Stimulated activated effector memory CD8-positive, alpha-beta T cell treated with anti-CD3 and anti-CD28 coated beads, Interleukin-12 subunit alpha, Interleukin-12 subunit beta, amount 100 ng/mL, for 72 hours (primary cell): Measurements from ENCODE around the gene ATP7B.
A peak's percentile ranks its signal among the peaks of the same experiment; 100 is the strongest.

Source experiments
- ATAC-seq: fragments of 150-1000 bp; cut with Tn5 transposase; 2 replicates; pipeline ENCODE4 v1.10.0; 2021
- DNase-seq, 2 donors: peaks; one replicate each; pipeline ENCODE4 v3.0.0; 2021 to 2022; ENCODE audit warnings: low spot score in 2 of 2
- H3K27ac Mint-ChIP-seq: one replicate; pipeline ENCODE4 v1.8.0; 2022; ENCODE audit warnings: mild to moderate bottlenecking, mixed read lengths
- H3K36me3 Mint-ChIP-seq: one replicate; pipeline ENCODE4 v1.8.0; 2022; ENCODE audit warnings: mild to moderate bottlenecking, mixed read lengths
- H3K4me1 Mint-ChIP-seq: one replicate; pipeline ENCODE4 v1.8.0; 2022; ENCODE audit warnings: mixed read lengths
- H3K4me3 Mint-ChIP-seq: one replicate; pipeline ENCODE4 v1.8.0; 2022; ENCODE audit warnings: mild to moderate bottlenecking, mixed read lengths
- H3K9me3 Mint-ChIP-seq: one replicate; pipeline ENCODE4 v1.8.0; 2022; ENCODE audit warnings: mixed read lengths

The ATP7B gene

DNA sequence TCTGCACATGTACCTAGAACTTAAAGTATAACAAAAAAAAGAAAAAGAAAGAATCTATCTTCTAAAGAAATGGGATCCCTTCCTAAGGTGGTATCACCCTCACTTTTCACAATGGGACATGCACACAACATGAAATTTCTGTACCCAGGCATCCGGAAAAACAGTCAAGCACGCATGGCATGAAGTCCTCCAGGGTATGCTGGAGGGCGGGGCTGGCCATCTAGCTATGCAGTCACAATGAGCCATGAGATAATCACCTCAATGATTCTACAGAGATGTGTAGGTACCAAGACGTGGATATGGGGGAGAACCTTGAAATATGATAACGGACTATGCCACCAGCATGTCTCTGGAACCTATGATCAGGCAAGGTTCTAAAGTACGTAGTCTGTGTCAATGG lies 79.6 kb downstream of the ATP7B start:
- Mint-ChIP-seq H3K36me3 (no peaks in the 10 kb centered on the region), H3K4me1 (peaks cover 8% of the 10 kb centered on the region), H3K9me3 (no peaks in the 10 kb centered on the region), H3K4me3 (no peak overlapping the region), H3K27ac (no peak overlapping the region)
- ATAC-seq (no peak), DNase-seq (no peak)

DNA sequence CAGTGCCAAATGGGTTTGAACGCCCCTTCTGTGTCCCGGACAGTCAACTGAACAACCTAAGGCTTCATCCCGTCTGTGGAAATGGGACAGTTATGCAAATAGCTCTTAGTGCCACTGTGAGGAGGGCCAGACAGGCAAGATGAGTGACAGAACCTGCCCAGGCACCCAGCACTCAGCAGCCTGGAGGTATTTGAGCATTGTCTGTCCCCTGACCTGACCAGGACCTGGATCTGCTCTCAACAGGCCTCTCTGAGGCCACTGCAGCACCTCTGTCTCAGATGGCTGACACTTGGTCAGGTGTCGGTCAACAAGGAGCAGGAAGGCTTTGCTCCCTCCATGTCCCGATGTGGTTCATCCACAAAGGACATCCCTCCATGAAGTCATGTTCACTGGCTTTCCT lies 81.6 kb downstream of the ATP7B start:
- Mint-ChIP-seq H3K36me3 (no peaks in the 10 kb centered on the region), H3K4me1 (peaks cover 10% of the 10 kb centered on the region), H3K9me3 (no peaks in the 10 kb centered on the region), H3K4me3 (no peak overlapping the region), H3K27ac (no peak overlapping the region)
- DNase-seq (no peak), ATAC-seq (no peak)

DNA sequence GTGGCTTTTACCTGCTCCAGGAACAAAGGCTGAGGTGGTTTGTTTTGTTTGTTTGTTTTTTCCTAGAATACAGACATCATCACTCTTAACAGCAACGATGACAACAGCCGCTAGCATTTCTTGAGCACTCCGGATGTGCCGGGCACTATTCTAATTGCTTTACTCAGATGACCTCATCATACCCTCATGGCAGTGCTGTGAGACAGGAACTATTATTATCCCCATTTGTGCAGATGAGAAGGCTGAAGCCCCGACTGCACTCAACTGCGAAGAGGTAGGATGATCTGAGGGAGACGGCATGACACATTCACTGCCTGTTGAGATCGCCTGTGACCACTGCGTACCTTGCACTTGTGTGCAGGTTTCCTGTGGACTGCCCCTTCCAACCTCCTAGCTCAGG lies 83.0 kb downstream of the ATP7B start:
- H3K27ac Mint-ChIP-seq: no peak overlapping the region
- peaks cover 10% of the 10 kb centered on the region for H3K4me1 Mint-ChIP-seq
- no peaks in the 10 kb centered on the region for H3K9me3 Mint-ChIP-seq
- DNase-seq (no peak), ATAC-seq (no peak)
- H3K36me3 Mint-ChIP-seq: no peaks in the 10 kb centered on the region
- no peak overlapping the region for H3K4me3 Mint-ChIP-seq

DNA sequence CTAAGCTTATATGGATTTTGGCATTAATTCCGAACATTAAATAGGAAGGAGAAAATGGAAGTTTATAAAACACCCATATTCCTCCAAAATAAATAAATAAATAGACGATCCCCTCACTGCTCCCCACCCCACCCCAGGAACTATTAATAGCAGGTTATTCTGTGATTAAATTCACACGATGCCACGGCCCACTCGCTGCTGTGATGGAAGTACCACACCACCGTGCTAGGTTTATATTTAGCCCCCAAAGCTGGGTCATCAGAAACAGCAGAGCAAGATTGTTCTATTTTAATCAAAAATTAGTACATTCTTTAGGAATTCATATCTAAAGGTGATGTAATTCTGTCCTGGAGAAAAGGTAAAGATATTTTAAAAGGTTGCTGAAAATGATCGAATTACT lies 84.1 kb downstream of the ATP7B start:
- DNase-seq (no peak), ATAC-seq (no peak)
- no peak overlapping the region for H3K4me3 Mint-ChIP-seq
- no peaks in the 10 kb centered on the region for H3K36me3 Mint-ChIP-seq
- no peaks in the 10 kb centered on the region for H3K9me3 Mint-ChIP-seq
- H3K4me1 Mint-ChIP-seq: peaks cover 10% of the 10 kb centered on the region
- H3K27ac Mint-ChIP-seq: no peak overlapping the region

DNA sequence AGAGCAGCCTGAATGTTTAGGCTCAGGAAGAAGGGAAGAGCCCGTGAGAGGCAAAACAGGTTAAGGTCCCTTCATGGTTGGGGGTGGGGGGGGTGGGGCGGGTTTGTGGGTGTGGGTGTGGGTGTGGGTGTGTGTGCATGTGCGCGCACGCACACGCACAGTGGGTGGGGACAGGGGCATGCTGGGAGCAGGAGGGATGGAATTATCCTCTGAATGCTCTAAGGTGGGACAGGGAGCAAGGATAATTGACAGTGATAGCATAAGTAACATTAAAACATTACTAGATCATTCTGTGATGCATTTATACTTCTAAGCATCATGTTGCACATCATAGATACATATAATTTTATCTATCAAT lies 84.7 kb downstream of the ATP7B start:
- ATAC-seq (no peak), DNase-seq (no peak)
- H3K9me3 Mint-ChIP-seq: no peaks in the 10 kb centered on the region
- H3K4me1 Mint-ChIP-seq: peaks cover 10% of the 10 kb centered on the region
- no peak overlapping the region for H3K27ac Mint-ChIP-seq
- H3K36me3 Mint-ChIP-seq: no peaks in the 10 kb centered on the region
- no peak overlapping the region for H3K4me3 Mint-ChIP-seq

DNA sequence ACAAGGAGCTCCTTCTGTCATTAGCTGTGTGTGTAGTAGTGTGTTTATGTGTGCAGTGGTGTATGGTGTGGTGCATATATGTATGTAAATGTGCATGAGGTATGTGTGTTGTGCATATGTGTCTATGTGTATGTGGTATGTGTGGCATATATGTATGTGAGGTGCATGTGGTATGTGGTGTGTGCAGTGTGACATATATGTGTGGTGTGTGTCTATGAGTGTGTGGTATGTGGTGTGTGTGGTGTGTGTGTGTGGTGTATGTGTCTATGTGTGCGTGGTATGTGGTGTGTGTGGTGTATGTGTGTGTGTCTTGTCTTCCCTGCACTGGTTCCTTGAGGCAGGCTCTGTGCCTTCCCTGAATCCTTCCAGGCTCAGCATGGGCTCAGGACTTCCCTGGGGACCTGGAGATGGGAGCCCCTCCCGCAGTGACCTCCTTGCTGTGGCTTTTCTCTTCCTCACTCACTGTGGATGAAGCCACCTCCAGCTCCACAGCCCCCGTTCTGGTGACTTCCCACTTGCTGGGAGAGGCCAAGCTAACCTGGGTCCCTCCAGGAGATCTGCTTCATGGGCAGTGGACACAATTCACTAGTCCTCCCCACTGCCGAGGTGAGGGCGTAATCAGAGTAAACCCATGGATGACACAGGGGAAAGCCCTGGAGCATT lies 85.3 kb downstream of the ATP7B start:
- Mint-ChIP-seq H3K27ac (peak overlapping the region; percentile 84), H3K9me3 (no peaks in the 10 kb centered on the region), H3K4me1 (peaks cover 10% of the 10 kb centered on the region), H3K36me3 (no peaks in the 10 kb centered on the region), H3K4me3 (no peak overlapping the region)
- ATAC-seq: peak; percentile 50
- DNase-seq: no peak

DNA sequence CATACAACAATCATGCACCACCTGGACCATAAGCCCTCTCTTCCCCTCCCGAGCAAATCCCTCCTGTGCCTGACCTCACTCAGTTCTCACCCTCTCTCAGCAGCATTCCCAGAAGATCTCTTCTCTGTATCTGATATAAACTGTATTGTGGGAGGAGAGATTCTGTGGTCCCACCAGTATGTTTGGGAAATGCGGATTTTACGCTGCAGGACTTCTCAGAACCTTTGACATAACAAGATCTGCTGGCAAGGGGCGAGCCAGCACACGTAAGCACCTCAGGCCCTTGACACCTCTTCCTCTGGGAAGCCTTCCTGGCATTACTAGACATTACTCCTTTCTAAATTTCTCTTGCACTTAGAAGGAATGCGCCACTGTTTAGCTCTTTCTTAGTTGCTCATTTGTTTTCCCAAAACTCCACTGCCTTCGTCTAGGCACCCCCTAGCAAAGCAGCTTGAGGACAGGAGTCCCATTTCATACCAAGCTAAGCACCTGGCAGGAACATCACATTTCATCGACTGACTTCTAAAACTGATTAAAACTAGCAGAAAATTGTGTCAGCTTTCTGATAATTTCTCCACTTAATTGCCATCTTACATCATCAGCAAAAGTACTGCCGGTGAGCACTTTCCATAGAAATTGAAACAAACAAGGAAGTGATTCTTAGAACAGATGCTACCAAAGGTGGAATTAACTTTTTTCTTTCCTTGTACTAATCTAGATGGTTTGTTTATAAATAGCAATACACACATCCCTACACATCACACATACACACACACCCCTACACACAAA lies 86.3 kb downstream of the ATP7B start:
- DNase-seq (no peak), ATAC-seq (no peak)
- peaks cover 10% of the 10 kb centered on the region for H3K4me1 Mint-ChIP-seq
- H3K27ac Mint-ChIP-seq: peak overlapping the region; percentile 84
- no peak overlapping the region for H3K4me3 Mint-ChIP-seq
- no peaks in the 10 kb centered on the region for H3K9me3 Mint-ChIP-seq
- no peaks in the 10 kb centered on the region for H3K36me3 Mint-ChIP-seq

DNA sequence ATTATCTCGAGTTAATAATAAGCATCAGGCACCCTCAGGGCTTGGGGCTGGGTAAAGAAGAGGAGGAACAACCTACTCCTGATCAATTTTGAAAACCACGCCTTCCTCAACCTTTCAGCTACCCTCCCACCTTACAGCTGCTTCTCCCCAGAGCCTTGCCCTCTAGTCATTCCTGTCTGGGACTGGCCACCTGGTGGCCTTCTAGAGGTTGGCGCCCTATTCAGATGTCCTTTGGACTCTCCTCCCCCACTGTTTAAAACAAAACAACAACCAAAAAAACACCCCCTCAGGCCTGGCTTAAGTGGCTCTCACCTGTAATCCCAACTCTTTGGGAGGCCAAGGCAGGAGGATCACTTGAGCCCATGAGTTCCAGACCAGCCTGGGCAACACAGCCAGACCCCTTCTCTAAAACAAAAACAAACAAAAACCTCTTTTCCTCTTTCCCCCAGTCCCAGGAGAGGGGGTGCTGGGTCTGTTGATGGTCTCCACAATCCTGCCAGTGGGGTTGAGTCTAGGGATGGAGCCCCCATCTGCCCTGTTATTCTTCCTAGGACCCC lies 87.2 kb downstream of the ATP7B start:
- H3K36me3 Mint-ChIP-seq: no peaks in the 10 kb centered on the region
- H3K4me3 Mint-ChIP-seq: no peak overlapping the region
- H3K27ac Mint-ChIP-seq: peak overlapping the region; percentile 84
- no peaks in the 10 kb centered on the region for H3K9me3 Mint-ChIP-seq
- no peak for DNase-seq
- peaks cover 10% of the 10 kb centered on the region for H3K4me1 Mint-ChIP-seq
- peak; percentile 61 for ATAC-seq

DNA sequence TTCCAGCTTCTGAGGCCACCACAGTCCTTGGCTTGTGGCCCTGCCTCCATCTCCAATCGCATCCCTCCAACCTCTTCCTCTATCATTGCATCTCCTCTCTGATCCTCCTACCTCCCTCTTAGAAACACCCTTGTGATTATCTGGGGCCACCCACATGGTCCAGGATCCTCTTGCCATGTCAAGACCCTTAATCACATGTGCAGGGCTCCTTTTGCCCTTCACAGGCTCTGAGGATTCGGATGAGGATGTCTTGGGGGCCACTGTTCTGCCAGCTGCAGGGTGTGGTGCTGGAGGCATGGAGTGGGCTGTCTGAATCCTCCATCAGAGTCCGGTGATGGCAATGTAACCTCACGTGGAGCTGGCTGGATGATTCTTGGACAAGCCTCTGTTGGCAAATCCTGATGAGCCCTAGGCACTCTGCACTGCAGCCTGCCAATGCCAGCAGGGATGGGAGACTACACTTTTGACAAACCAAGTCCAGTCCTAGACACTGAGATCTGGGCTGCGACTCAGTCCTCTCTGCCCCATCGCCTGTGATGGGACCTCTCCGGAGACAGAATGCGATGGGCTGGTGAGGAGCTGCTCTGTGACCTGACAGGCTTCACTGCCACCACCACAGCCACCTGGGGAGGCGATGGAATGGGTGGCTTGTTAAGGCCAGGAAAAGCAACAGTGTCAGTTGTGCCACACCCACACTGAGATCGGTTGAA lies 88.3 kb downstream of the ATP7B start:
- no peak for ATAC-seq
- no peaks in the 10 kb centered on the region for H3K9me3 Mint-ChIP-seq
- H3K4me1 Mint-ChIP-seq: peaks cover 10% of the 10 kb centered on the region
- no peak for DNase-seq
- H3K27ac Mint-ChIP-seq: no peak overlapping the region
- H3K36me3 Mint-ChIP-seq: no peaks in the 10 kb centered on the region
- no peak overlapping the region for H3K4me3 Mint-ChIP-seq

DNA sequence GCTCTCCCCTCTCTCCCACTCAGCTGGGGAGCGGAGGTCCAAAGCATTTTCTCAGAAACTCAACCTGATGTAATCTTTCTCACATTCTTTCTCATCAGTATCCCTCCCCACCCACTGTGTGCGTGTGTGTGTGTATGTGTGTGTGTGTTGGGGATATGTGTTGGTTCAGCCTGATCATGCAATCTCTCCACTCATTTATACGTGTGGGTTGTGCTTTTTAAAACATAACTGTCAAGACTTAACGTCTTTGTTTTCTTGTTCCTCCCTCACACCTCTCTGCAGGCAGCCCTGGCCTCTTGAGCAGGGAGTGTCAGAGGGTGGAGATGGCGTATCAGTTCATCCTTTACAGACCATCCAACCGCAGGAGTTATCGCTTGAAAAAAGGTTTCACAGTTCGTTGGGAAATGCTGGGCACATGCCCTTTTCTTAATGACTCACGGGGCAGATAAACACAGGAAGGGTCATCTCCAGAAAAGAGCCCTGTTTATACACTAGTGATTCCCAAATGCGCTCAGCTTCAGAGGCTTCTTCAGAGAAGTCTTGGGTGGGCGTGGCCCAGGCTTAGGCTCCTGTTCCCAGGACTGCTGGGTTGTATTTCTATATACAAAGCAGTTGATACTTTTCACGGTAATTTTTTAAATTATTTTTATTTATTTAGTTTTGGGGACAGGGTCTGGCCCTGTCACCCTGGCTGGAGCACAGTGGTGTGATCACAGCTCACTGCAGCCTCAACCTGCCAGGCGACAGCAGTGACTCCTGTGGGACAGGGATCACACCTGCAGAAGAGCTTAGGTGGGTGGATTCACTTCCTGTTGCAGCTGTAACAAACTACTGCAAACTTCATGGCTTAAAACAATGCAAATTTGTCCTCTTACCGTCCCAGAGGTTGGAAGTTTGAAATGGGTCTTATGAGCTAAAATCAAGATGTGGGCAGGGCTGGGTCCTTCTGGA lies 89.2 kb downstream of the ATP7B start:
- no peaks in the 10 kb centered on the region for H3K36me3 Mint-ChIP-seq
- H3K4me1 Mint-ChIP-seq: peaks cover 10% of the 10 kb centered on the region
- no peak overlapping the region for H3K27ac Mint-ChIP-seq
- DNase-seq (no peak), ATAC-seq (no peak)
- H3K4me3 Mint-ChIP-seq: no peak overlapping the region
- H3K9me3 Mint-ChIP-seq: no peaks in the 10 kb centered on the region

DNA sequence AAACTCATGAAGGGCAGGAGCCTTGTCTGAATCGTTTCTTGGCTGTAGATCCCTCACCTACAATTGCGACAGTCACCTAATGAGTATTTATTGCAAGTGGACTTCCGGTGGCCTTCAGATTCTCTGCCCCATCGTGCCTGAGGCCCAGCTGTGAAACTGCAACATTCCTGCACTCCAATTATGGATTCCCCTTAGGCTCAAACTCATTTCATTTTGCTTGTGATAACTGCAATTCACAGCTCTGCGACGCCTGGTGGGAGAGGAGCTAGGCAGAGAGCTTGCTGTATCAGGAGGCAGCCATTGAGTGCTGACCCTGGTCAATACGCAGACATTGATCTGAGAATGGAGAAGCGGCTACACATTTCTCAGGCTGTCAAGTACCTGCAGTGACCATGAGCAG lies 90.5 kb downstream of the ATP7B start:
- Mint-ChIP-seq H3K9me3 (no peaks in the 10 kb centered on the region), H3K36me3 (no peaks in the 10 kb centered on the region), H3K4me3 (no peak overlapping the region), H3K27ac (no peak overlapping the region), H3K4me1 (peaks cover 3% of the 10 kb centered on the region)
- DNase-seq: no peak
- ATAC-seq: no peak

DNA sequence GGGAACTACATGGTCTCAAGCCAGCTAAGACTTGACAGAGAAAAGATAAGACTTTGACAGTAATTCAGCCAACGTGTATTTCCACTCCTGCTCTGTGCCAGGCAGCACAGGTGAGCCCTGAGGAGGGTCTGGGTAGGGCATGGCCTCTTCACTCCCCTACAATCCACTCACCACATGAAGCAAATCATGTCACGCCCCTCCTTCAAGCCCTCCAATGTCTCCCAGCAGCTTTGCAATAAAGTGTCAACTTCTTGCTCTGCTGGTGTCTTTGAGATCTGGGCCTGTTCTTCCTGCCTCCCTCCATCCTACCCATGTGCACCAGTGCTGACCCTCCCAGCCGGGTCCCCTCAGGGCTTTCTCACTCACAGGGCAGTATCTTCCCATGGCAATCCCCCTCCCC lies 91.0 kb downstream of the ATP7B start:
- Mint-ChIP-seq H3K36me3 (no peaks in the 10 kb centered on the region), H3K9me3 (no peaks in the 10 kb centered on the region), H3K4me3 (no peak overlapping the region), H3K27ac (no peak overlapping the region), H3K4me1 (no peaks in the 10 kb centered on the region)
- DNase-seq: no peak
- no peak for ATAC-seq

DNA sequence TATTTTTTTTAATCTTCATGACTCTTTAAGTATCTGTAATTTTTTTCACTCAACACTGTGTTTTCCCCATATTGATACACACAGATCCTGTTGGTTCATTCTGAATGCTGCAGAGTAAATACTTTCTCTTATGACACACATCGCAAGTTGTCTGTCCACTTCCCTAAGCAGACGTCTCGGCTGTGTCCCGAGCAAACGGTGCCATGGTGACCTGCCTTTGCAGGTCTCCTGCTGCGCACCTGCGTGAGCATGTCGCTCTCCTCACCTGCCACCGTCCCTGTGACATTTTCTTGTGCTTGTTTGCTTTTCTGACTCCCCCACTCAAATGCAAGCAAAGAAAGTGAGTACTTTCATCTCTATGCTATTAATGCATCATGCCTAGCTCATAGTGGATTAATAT lies 91.7 kb downstream of the ATP7B start:
- Mint-ChIP-seq H3K4me3 (no peak overlapping the region), H3K36me3 (no peaks in the 10 kb centered on the region), H3K9me3 (no peaks in the 10 kb centered on the region), H3K4me1 (no peaks in the 10 kb centered on the region), H3K27ac (no peak overlapping the region)
- ATAC-seq (no peak), DNase-seq (no peak)

DNA sequence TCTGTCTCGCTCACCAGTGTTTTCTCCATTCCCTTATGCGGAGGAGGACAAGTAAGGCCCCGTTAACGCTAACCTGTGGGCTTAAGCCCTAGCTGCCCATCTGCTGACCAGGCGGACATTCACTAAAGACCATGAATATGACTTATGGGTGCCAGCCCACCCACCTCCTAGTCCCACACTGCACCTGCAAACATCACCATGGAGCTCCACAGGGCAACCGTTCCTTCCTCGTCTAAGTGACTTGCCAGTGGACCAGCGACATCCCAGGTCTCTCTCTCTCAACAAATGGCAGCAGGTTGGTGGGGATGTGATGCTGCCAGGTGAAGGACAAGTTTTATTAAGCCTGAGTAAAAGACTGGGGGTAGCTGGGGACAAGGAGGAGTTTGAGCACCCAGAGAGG lies 94.3 kb downstream of the ATP7B start:
- DNase-seq (no peak), ATAC-seq (no peak)
- Mint-ChIP-seq H3K36me3 (no peaks in the 10 kb centered on the region), H3K4me3 (no peak overlapping the region), H3K9me3 (no peaks in the 10 kb centered on the region), H3K4me1 (peaks cover 1% of the 10 kb centered on the region), H3K27ac (no peak overlapping the region)
